HepG2 (cell line): ENCODE data around the gene SLCO3A1. TPM values are rescaled to one million over a fixed set of nuclear protein-coding genes. Genes with fewer than 3 reads are reported as not detected.

Source experiments
- ATAC-seq: fragments of 200-7000 bp; cut with Tn5 transposase; 3 replicates; pipeline ENCODE4 v1.9.1; 2020; ENCODE audit warnings: mild to moderate bottlenecking, moderate library complexity
- BruUV-seq: library from RNA; stranded (reverse); fragments of 400-500 nt; replicated peaks from 2 replicates; lab custom pipeline; 2021; lab: Mats Ljungman, UMichigan
- CTCF ChIA-PET: fragments of 300-600 bp; formaldehyde crosslinking; extraction: SDS; loops from one replicate; lab custom pipeline; 2021; ENCODE audit warnings: low total read pairs, inconsistent platforms, low intra/inter-chr PET ratio; lab: Yijun Ruan, JAX
- POLR2A ChIA-PET: fragments of 350-600 bp; sonication (Branson Sonifier 250); formaldehyde crosslinking; loops from one replicate; lab custom pipeline; 2020; ENCODE audit warnings: antibody characterized with exemption, inconsistent platforms; lab: Yijun Ruan, JAX
- DNase-seq: peaks from one replicate; pipeline ENCODE4 v3.0.0-alpha.2; 2015; ENCODE audit warnings: low spot score
- FAIRE-seq: peaks from 3 replicates; lab custom pipeline; 2011; peaks lifted over from hg19 to GRCh38; lab: Jason Lieb, UNC
- H2AFZ ChIP-seq: one replicate; pipeline ENCODE4 v1.6.1; 2011; ENCODE audit warnings: low read length, inconsistent platforms
- H3K27ac ChIP-seq: fragments of 300-600 bp; 3 replicates; pipeline ENCODE4 v1.8.0; 2011; ENCODE audit warnings: mixed run types, mild to moderate bottlenecking, mixed read lengths, low read length, inconsistent platforms; ENCODE audit not compliant: insufficient read depth; ENCODE audit errors: extremely low read length
- H3K27me3 ChIP-seq, 2 experiments: fragments of 200-600 bp in 1 of 2; 2 replicates in 1 of 2; 3 replicates in 1 of 2; pipeline versions ENCODE4 v1.6.0 to v1.8.0; 2011; ENCODE audit warnings: low read length in 2 of 2, mild to moderate bottlenecking in 2 of 2, moderate library complexity in 2 of 2, inconsistent platforms in 1 of 2; ENCODE audit not compliant: insufficient read depth in 2 of 2, control insufficient read depth in 1 of 2
- H3K36me3 ChIP-seq, 2 experiments: fragments of 200-600 bp in 1 of 2; replicated peaks in 1 of 2; 2 replicates in 1 of 2; 3 replicates in 1 of 2; pipeline versions ENCODE4 v1.5.1 to v1.8.0; 2011; ENCODE audit warnings: low read length in 2 of 2, inconsistent platforms in 1 of 2; ENCODE audit not compliant: insufficient read depth in 2 of 2, control insufficient read depth in 1 of 2
- H3K4me1 ChIP-seq: 2 replicates; pipeline ENCODE4 v1.5.1; 2012; ENCODE audit warnings: low read length, inconsistent platforms; ENCODE audit not compliant: insufficient read depth
- H3K4me2 ChIP-seq: 2 replicates; pipeline ENCODE4 v1.6.0; 2011; ENCODE audit warnings: low read depth, low read length, inconsistent platforms
- H3K4me3 ChIP-seq, 3 experiments: fragments of 200-600 bp in 1 of 3; sonication (generic), shearing (Covaris generic) in 1 of 3; replicated peaks in 1 of 3; 2 replicates each; pipeline ENCODE4 v1.5.1; 2011 to 2016; ENCODE audit warnings: low read length in 3 of 3, inconsistent platforms in 2 of 3, low read depth in 2 of 3, mild to moderate bottlenecking in 2 of 3, control low read depth in 1 of 3, mixed read lengths in 1 of 3; ENCODE audit not compliant: insufficient read depth in 1 of 3
- H3K79me2 ChIP-seq: one replicate; pipeline ENCODE4 v1.6.1; 2011; ENCODE audit warnings: low read length, inconsistent platforms; ENCODE audit not compliant: insufficient read depth
- H3K9ac ChIP-seq: 2 replicates; pipeline ENCODE4 v1.6.0; 2011; ENCODE audit warnings: mild to moderate bottlenecking, low read depth, low read length, inconsistent platforms; ENCODE audit not compliant: insufficient read depth
- H3K9me3 ChIP-seq: 2 replicates; pipeline ENCODE4 v1.5.1; 2012; ENCODE audit warnings: mild to moderate bottlenecking, low read length
- H4K20me1 ChIP-seq: 2 replicates; pipeline ENCODE4 v1.6.0; 2011; ENCODE audit warnings: inconsistent platforms, mild to moderate bottlenecking, low read length, moderate library complexity; ENCODE audit not compliant: insufficient read depth
- ATF2 ChIP-seq: sonication (generic); formaldehyde crosslinking; IDR thresholded peaks from 2 replicates; pipeline ENCODE4 v1.4.0; 2020; ENCODE audit warnings: missing genetic modification reagents
- BHLHE40 ChIP-seq: IDR thresholded peaks from 2 replicates; pipeline ENCODE4 v1.6.1; 2011; ENCODE audit warnings: low read length, improper control_type of control experiment
- CBFB ChIP-seq: sonication (generic); formaldehyde crosslinking; IDR thresholded peaks from 2 replicates; pipeline ENCODE4 v1.4.0; 2020; ENCODE audit warnings: missing genetic modification reagents
- CREB3 ChIP-seq: sonication (generic); formaldehyde crosslinking; IDR thresholded peaks from 2 replicates; pipeline ENCODE4 v1.5.0; 2020; ENCODE audit warnings: missing genetic modification reagents
- E2F1 ChIP-seq: sonication (generic); formaldehyde crosslinking; IDR thresholded peaks from 2 replicates; pipeline ENCODE4 v1.5.0; 2020; ENCODE audit warnings: missing genetic modification reagents
- HNRNPK ChIP-seq: fragments of 200-400 bp; formaldehyde crosslinking; IDR thresholded peaks from 2 replicates; pipeline ENCODE4 v1.6.1; 2018; ENCODE audit warnings: low read length, low read depth, moderate library complexity, mild to moderate bottlenecking; ENCODE audit not compliant: poor library complexity, severe bottlenecking
- IRF2 ChIP-seq: IDR thresholded peaks from 2 replicates; pipeline ENCODE4 v1.6.1; 2018; ENCODE audit warnings: missing genetic modification reagents, missing compliant biosample characterization
- MED13 ChIP-seq: sonication (generic); formaldehyde crosslinking; IDR thresholded peaks from 2 replicates; pipeline ENCODE4 v1.5.0; 2020; ENCODE audit warnings: missing genetic modification reagents
- MYNN ChIP-seq: sonication (generic); formaldehyde crosslinking; IDR thresholded peaks from 2 replicates; pipeline ENCODE4 v1.4.0; 2020; ENCODE audit warnings: mild to moderate bottlenecking, low read depth, missing genetic modification reagents
- NR3C1 ChIP-seq: sonication (generic); formaldehyde crosslinking; IDR thresholded peaks from 2 replicates; pipeline ENCODE4 v1.4.0; 2020; ENCODE audit warnings: missing genetic modification reagents
- RAD21 ChIP-seq: fragments of 450-650 bp; formaldehyde crosslinking; IDR thresholded peaks from 2 replicates; pipeline ENCODE4 v1.5.0; 2020; ENCODE audit warnings: mild to moderate bottlenecking
- REL ChIP-seq: sonication (generic); formaldehyde crosslinking; conservative IDR thresholded peaks from 2 replicates; pipeline ENCODE4 v1.8.0; 2022; ENCODE audit warnings: mild to moderate bottlenecking, missing genetic modification reagents, moderate library complexity
- SMARCC2 ChIP-seq: fragments of 450-650 bp; IDR thresholded peaks from 2 replicates; pipeline ENCODE4 v1.6.1; 2017; ENCODE audit warnings: antibody characterized with exemption, mild to moderate bottlenecking
- SOX5 ChIP-seq: IDR thresholded peaks from 2 replicates; pipeline ENCODE4 v1.6.1; 2016; ENCODE audit warnings: borderline replicate concordance
- ZNF143 ChIP-seq: sonication (generic); formaldehyde crosslinking; IDR thresholded peaks from 2 replicates; pipeline ENCODE4 v1.4.0; 2020; ENCODE audit warnings: missing genetic modification reagents
- ZNF180 ChIP-seq: sonication (generic); formaldehyde crosslinking; IDR thresholded peaks from 2 replicates; pipeline ENCODE4 v1.4.0; 2020; ENCODE audit warnings: low read depth, missing genetic modification reagents, borderline replicate concordance
- ZNF850 ChIP-seq: sonication (generic); formaldehyde crosslinking; conservative IDR thresholded peaks from 2 replicates; pipeline ENCODE4 v1.9.0; 2021; ENCODE audit warnings: mild to moderate bottlenecking, missing genetic modification reagents
- WGBS: methylation state at CpG from one replicate; pipeline ENCODE4 v1.1.6; 2017; ENCODE audit warnings: low lambda C conversion rate; 5-methylcytosine and 5-hydroxymethylcytosine counted together
- in situ Hi-C: cut with HindIII; loops from 2 replicates; pipeline ENCODE4 v1.10.0; 2017; ENCODE audit warnings: low pct_unique_long_range_greater_than_20kb; ENCODE audit not compliant: extremely low pct_ligation_motif_present
- intact Hi-C: fragments of 100-400 bp; cut with micrococcal nuclease; formaldehyde crosslinking; loops from one replicate; pipeline ENCODE4 v1.10.0; 2022; ENCODE audit not compliant: unreplicated experiment
- polyA plus RNA-seq, 8 experiments: library from polyadenylated mRNA; depleted of rRNA in 3 of 8; stranded (reverse) in 7 of 8; unstranded in 1 of 8; fragments of >200 nt; fragmentation: Illumina TruSeq in 4 of 8; extraction: Trizol in 4 of 8; gene quantifications; 2 replicates each; pipeline versions ENCODE4 v1.2.1 to v1.2.3, GENCODE V29; 2011 to 2016; ENCODE audit warnings: low read depth in 4 of 8, missing spikeins in 1 of 8, mixed read lengths in 1 of 8; ENCODE audit not compliant: insufficient read depth in 1 of 8
- total RNA-seq, 5 experiments: library from RNA; depleted of rRNA; stranded (reverse); fragments of >200 nt; fragmentation: Illumina TruSeq; extraction: Trizol; gene quantifications; 2 replicates each; pipeline ENCODE4 v1.2.3, GENCODE V29; 2016; ENCODE audit warnings: low read depth in 1 of 5
- TF ChIP-seq, protein P1 (sequence below): sonication (generic); formaldehyde crosslinking; IDR thresholded peaks from 2 replicates; pipeline ENCODE4 v1.5.1; 2020; ENCODE audit warnings: missing genetic modification reagents, mild to moderate bottlenecking, borderline replicate concordance
- TF ChIP-seq, protein P2 (sequence below): sonication (generic); formaldehyde crosslinking; IDR thresholded peaks from 2 replicates; pipeline ENCODE4 v1.4.0; 2020; ENCODE audit warnings: mild to moderate bottlenecking, missing genetic modification reagents, borderline replicate concordance

SLCO3A1 gene
- total and polyA plus RNA-seq, 2 of the 13 experiments (the other 11 are each of a cell fraction or from before 2014, with no cell fraction given) = 0.02 TPM; not detected in 1

DNA sequence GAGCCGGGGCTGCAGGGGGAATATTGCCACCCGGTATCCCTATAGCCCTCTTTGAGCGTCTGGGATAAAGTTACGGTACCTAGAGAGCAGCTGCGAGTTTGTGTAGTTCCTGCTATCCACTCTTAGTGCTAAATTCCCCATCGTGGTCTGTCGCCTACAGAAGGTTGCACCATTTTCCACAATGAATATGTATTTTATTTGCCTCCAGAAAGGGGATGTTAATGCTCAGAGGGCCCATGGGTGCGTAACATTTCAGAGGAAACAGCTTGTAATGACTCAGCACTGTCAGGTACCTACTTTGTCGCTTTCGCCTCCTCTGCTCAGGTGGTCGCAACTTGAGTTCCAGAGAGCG lies 1.1 kb downstream of the SLCO3A1 start:
- H3K79me2 ChIP-seq = no peaks in the 10 kb centered on the region
- no peak overlapping the region for H3K9ac ChIP-seq
- in situ Hi-C loops = loop anchor here (10.0 kb wide), 1 partner anchor 550 kb away; no protein-coding TSS in a partner anchor
- no peak overlapping the region for H3K4me2 ChIP-seq
- FAIRE-seq (no peak), DNase-seq (no peak), ATAC-seq (no peak)
- WGBS = 51% methylated on average over 11 of the region's 12 CpGs
- no peaks in the 10 kb centered on the region for H3K4me1 ChIP-seq
- peaks cover 4 to 45% of the 10 kb centered on the region in 2 experiments; a peak in 4 of 5 replicates for H3K27me3 ChIP-seq
- no TSS peak for BruUV-seq
- H3K36me3 ChIP-seq = no peaks in the 10 kb centered on the region
- CTCF ChIA-PET = no interaction called here
- no peak overlapping the region for H3K27ac ChIP-seq
- no peaks in the 10 kb centered on the region for H4K20me1 ChIP-seq
- H3K9me3 ChIP-seq = no peaks in the 10 kb centered on the region
- no peak overlapping the region for H2AFZ ChIP-seq
- POLR2A ChIA-PET = no interaction called here
- intact Hi-C loops = loop anchor here (10.0 kb wide), 1 partner anchor 230 kb away; no protein-coding TSS in a partner anchor
- H3K4me3 ChIP-seq = no peak overlapping the region
- TF ChIP-seq, protein P1, sequence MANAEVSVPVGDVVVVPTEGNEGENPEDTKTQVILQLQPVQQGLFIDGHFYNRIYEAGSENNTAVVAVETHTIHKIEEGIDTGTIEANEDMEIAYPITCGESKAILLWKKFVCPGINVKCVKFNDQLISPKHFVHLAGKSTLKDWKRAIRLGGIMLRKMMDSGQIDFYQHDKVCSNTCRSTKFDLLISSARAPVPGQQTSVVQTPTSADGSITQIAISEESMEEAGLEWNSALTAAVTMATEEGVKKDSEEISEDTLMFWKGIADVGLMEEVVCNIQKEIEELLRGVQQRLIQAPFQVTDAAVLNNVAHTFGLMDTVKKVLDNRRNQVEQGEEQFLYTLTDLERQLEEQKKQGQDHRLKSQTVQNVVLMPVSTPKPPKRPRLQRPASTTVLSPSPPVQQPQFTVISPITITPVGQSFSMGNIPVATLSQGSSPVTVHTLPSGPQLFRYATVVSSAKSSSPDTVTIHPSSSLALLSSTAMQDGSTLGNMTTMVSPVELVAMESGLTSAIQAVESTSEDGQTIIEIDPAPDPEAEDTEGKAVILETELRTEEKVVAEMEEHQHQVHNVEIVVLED (CRISPR knock-in tag) = no peak
- TF ChIP-seq E2F1 (CRISPR knock-in tag) = no peak
- no peak for TF ChIP-seq CREB3 (CRISPR knock-in tag)
- no peak for TF ChIP-seq SOX5 (CRISPR knock-in tag)
- TF ChIP-seq ATF2 = no peak
- TF ChIP-seq NR3C1 (CRISPR knock-in tag) = no peak
- TF ChIP-seq REL (CRISPR knock-in tag) = no peak
- TF ChIP-seq MED13 (CRISPR knock-in tag) = no peak
- no peak for TF ChIP-seq IRF2 (CRISPR knock-in tag)
- no peak for TF ChIP-seq RAD21 (CRISPR knock-in tag)
- TF ChIP-seq SMARCC2 = no peak
- TF ChIP-seq HNRNPK = no peak
- no peak for TF ChIP-seq CBFB (CRISPR knock-in tag)
- no peak for TF ChIP-seq BHLHE40
- no peak for TF ChIP-seq ZNF143 (CRISPR knock-in tag)
- TF ChIP-seq ZNF180 = no peak
- TF ChIP-seq, protein P2, sequence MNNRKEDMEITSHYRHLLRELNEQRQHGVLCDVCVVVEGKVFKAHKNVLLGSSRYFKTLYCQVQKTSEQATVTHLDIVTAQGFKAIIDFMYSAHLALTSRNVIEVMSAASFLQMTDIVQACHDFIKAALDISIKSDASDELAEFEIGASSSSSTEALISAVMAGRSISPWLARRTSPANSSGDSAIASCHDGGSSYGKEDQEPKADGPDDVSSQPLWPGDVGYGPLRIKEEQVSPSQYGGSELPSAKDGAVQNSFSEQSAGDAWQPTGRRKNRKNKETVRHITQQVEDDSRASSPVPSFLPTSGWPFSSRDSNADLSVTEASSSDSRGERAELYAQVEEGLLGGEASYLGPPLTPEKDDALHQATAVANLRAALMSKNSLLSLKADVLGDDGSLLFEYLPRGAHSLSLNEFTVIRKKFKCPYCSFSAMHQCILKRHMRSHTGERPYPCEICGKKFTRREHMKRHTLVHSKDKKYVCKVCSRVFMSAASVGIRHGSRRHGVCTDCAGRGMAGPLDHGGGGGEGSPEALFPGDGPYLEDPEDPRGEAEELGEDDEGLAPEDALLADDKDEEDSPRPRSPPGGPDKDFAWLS (CRISPR knock-in tag) = no peak
- no peak for TF ChIP-seq ZNF850 (CRISPR knock-in tag)
- TF ChIP-seq MYNN = no peak
